LoVo (cell line): ENCODE results near the gene LEO1.

ENCODE experiments used
- DNase-seq: peaks from one replicate; pipeline ENCODE4 v3.0.0-alpha.2; 2016; ENCODE audit warnings: low spot score

The LEO1 gene

GRCh38 chr15:51931016-51931415 lies 40.6 kb downstream of the LEO1 start:
- no peak for DNase-seq

- no peak for DNase-seq
These were observed 44.8 kb downstream of the LEO1 start for GRCh38 chr15:51926809-51927208.

DNA sequence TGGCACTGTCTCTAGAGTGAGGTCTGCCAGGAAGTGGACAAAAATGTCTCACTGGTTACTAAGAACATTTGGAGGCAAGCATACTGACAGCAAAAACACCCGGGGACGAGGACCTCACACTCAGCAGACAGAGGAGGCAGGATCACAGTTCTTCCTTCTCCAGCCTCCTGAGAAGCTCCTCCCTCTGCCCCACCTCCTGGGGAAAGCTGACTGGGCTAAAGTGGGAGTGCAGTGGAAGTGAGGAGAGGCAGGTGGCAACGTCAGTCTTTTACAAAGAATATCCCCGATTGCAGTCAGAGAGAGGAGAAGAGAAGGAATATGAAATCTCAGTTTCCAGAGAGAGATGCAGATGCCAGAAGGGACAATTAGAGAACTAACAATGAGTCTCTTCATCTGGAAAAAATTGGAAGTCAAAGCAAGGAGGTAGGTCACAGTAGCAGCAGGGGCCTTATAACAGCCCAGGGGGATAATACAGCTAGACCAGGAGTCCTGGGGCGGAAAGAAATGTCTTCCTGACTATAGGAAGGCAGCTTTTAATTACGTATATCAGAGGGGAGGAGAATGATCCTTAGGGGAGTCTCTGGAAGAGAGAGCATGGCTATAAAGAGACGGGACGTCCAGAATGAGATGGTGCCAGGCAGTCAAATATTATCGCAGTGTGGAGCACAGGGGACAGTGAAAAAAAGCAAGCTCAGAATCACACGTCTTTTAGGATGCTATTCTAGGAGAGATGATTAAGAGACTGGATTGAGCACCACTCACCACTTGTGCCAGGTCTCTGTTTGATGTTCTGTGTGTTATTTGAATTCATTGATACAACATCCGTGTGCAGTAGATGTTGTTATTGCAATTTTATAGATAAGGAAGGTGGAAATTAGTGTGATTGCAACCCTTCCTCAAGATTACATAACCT lies 47.2 kb downstream of the LEO1 start:
- no peak for DNase-seq

GRCh38 chr15:51917493-51917892 lies 54.1 kb downstream of the LEO1 start:
- peak; percentile 19 for DNase-seq

- no peak for DNase-seq
These were observed 59.0 kb downstream of the LEO1 start for GRCh38 chr15:51912528-51912927.

DNA sequence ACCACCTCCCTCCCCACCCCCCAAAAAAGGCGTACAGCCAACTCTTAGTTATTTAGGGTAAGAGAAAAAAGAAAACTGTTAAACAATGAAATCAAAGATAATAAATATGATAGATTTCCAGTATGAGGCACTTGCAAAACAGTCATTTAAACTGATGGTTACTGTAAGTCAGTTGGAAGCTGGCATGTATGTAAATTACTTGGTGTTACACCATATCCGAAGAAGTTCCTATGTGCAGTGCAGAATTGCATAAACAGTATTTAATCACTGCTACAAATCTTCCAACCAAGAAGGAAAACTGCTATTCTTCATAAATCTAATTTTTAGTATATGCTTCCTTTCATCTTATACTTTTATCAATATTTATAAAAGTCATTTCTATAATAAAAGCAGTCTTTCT lies 62.0 kb downstream of the LEO1 start:
- DNase-seq = no peak

DNA sequence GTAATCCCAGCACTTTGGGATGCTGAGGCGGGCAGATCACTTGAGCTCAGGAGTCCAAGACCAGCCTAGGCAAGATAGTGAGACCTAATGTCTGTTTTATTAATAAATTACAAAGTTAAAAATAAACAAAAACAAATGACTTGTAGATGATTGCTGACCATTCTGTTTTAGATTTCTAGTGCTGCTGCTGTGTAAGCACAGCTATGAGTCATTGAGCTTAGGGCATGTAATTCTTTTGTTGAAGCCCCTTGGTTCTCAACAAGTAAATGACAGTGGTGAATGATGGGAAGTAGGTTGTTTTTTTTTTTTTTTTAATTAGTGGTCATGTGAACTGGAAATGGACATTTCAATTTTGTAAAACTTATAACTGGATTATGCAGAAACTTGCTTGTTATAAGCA lies 63.3 kb downstream of the LEO1 start:
- DNase-seq = no peak

- DNase-seq = peak; percentile 98
These were observed 64.3 kb downstream of the LEO1 start for GRCh38 chr15:51907136-51907862.

GRCh38 chr15:51904931-51905330 lies 66.6 kb downstream of the LEO1 start:
- DNase-seq = no peak

- no peak for DNase-seq
These were observed 67.2 kb downstream of the LEO1 start for GRCh38 chr15:51904421-51904820.

DNA sequence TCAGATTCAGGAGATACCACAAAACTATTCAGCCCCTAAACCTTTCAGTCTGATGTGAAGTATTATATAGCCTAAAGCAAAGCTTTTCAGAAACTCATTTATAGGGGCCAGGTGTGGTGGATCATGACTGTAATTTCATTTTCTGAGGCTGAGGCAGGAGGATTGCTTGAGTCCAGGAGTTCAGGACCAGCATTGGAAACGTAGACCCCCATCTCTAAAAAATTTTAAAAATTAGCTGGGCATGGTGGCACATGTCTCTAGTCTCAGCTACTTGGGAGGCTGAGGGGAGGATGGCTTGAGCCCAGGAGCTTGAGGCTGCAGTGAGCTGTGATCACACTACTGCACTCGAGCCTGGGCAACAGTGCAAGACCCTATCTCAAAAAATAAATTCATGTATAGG lies 82.1 kb downstream of the LEO1 start:
- no peak for DNase-seq

- DNase-seq = peak; percentile 50
These were observed 82.9 kb downstream of the LEO1 start for GRCh38 chr15:51888593-51889195.
